Astrocyte (in vitro differentiated cells and primary cell): ENCODE data around the gene C2orf80.

Source experiments
- EZH2 ChIP-seq: IDR thresholded peaks from 2 replicates; pipeline ENCODE4 v1.6.1; 2012; ENCODE audit warnings: mild to moderate bottlenecking, low read length, inconsistent platforms; ENCODE audit not compliant: insufficient read depth
- TF ChIP-seq, protein P1 (sequence below): IDR thresholded peaks from 2 replicates; pipeline ENCODE4 v1.5.1; 2011; ENCODE audit warnings: low read depth, mild to moderate bottlenecking, inconsistent platforms, low read length, moderate library complexity; ENCODE audit not compliant: insufficient read depth

DNA sequence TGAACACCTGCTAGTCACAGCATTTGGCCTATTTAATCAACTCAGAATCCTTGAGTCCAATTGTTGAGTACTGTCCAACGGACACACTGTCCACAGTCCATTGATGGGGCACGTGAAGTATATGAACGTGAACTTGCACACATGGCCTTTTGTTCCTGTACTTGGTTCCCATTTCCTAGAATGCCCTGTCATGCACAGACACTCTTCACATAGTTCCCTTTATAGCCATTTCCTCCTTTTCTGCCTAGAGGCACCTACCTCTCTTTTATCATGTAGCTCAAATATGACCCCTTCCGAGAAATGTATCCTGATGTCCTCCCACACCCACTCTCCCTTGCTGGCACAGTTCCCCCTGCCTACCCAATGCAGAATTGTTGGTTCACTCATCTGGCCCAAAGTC, 17.7 kb downstream of the C2orf80 start:
- TF ChIP-seq, protein P1, sequence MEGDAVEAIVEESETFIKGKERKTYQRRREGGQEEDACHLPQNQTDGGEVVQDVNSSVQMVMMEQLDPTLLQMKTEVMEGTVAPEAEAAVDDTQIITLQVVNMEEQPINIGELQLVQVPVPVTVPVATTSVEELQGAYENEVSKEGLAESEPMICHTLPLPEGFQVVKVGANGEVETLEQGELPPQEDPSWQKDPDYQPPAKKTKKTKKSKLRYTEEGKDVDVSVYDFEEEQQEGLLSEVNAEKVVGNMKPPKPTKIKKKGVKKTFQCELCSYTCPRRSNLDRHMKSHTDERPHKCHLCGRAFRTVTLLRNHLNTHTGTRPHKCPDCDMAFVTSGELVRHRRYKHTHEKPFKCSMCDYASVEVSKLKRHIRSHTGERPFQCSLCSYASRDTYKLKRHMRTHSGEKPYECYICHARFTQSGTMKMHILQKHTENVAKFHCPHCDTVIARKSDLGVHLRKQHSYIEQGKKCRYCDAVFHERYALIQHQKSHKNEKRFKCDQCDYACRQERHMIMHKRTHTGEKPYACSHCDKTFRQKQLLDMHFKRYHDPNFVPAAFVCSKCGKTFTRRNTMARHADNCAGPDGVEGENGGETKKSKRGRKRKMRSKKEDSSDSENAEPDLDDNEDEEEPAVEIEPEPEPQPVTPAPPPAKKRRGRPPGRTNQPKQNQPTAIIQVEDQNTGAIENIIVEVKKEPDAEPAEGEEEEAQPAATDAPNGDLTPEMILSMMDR, result no peak
- TF ChIP-seq EZH2, result no peak
